ENCODE data around the gene RIMBP2. TPM values are rescaled to one million over a fixed set of nuclear protein-coding genes. Genes with fewer than 3 reads are reported as not detected.

Gene RIMBP2
- total RNA-seq, 6 experiments from 2014 or later, result not detected

DNA sequence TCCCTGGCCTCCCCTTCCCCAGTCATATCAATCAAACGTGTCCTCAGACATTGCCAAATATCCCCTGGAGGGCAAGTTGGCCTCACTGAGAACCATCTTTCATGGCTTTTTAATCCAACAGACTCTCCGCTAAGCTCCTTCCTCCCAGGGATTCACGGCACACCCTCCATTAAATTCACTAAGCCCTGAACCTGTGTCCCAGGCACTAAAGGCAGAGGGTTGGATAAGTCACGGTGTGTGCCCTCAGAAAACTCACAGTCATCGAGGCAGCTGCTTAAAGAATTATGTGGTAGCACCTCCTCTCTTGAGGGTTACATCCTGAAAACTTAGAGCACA, 211.3 kb downstream of the RIMBP2 start:
- H3K27me3 Mint-ChIP-seq (ENCODE audit: insufficient read depth), result 0 out of 2 replicates have a peak, but pooled peaks cover 1% of the 10 kb centered on the region
- no peak for DNase-seq
- H3K36me3 Mint-ChIP-seq (ENCODE audit: low read depth), result no peaks in the 10 kb centered on the region; the same call in 1 of the 2 replicates
- H3K27ac Mint-ChIP-seq, result no peak overlapping the region
- TF ChIP-seq, protein P1, sequence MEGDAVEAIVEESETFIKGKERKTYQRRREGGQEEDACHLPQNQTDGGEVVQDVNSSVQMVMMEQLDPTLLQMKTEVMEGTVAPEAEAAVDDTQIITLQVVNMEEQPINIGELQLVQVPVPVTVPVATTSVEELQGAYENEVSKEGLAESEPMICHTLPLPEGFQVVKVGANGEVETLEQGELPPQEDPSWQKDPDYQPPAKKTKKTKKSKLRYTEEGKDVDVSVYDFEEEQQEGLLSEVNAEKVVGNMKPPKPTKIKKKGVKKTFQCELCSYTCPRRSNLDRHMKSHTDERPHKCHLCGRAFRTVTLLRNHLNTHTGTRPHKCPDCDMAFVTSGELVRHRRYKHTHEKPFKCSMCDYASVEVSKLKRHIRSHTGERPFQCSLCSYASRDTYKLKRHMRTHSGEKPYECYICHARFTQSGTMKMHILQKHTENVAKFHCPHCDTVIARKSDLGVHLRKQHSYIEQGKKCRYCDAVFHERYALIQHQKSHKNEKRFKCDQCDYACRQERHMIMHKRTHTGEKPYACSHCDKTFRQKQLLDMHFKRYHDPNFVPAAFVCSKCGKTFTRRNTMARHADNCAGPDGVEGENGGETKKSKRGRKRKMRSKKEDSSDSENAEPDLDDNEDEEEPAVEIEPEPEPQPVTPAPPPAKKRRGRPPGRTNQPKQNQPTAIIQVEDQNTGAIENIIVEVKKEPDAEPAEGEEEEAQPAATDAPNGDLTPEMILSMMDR (IDR thresholded peaks at IDR 0.05), result no peak
- no peaks in the 10 kb centered on the region for H3K4me1 Mint-ChIP-seq (ENCODE audit: low read depth)
- H3K4me3 Mint-ChIP-seq, result no peak overlapping the region
- H3K9me3 Mint-ChIP-seq, result peaks cover 55% of the 10 kb centered on the region

DNA sequence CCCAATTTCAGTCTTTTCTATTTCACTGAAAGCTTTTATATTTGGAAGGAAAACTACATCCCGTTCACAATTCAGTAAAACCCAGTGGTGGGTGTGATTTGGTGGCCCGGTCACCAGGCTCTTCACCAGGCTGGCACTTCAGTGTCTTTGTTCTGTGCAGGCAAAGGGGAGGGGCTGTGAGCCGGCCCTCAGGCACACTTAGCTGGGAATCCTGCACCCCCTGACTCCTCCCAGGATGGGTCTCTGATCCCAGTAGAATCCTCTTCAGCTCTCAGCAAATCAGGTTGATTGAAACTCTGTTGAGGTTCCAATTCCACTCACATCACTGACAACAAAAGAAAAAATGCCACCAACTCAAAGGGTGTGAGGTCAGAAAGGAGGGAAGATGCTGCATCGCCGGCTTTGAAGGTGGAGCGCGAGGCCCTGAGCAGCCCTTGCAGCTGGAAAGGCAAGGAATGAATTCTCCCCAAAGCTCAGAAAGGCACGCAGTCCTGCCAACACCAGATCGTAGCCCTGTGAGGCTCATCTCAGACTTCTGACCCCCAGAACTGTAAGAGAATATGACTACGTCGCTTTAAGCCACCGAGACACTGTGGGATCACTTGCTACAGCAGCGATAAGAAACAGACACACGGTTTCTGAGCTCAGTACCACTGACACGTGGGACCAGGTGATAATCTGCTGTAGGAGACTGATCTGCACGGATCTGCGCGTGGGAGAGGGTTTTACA, 211.8 kb downstream of the RIMBP2 start:
- 0 out of 2 replicates have a peak, but pooled peaks cover 1% of the 10 kb centered on the region for H3K27me3 Mint-ChIP-seq (ENCODE audit: insufficient read depth)
- TF ChIP-seq, protein P1 (IDR thresholded peaks at IDR 0.05), result no peak
- H3K4me1 Mint-ChIP-seq (ENCODE audit: low read depth), result no peaks in the 10 kb centered on the region
- DNase-seq, result no peak
- H3K36me3 Mint-ChIP-seq (ENCODE audit: low read depth), result no peaks in the 10 kb centered on the region; the same call in 1 of the 2 replicates
- H3K9me3 Mint-ChIP-seq, result peaks cover 55% of the 10 kb centered on the region
- no peak overlapping the region for H3K4me3 Mint-ChIP-seq
- no peak overlapping the region for H3K27ac Mint-ChIP-seq

DNA sequence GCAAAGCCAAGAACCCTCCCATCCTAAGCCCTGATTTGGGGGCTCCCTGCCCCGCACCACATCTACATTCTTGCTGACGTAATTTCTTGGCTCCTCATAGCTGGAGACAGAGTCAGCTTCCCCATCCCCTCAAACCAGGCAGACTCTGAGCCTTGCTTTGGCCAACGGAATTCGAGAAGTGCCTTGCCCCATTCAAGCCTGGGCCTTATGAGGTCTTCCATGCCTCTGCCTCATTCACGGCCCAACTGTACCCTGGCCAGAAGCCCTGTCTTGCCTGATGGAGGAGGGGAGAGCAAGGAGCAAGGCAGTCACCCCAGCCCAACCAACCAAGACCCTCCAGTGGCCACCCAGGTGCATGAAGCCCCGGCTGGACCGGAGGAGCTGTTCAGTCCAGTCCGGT, 214.3 kb downstream of the RIMBP2 start:
- Mint-ChIP-seq H3K36me3 (ENCODE audit: low read depth) (peaks cover 5% of the 10 kb centered on the region), H3K4me1 (ENCODE audit: low read depth) (no peaks in the 10 kb centered on the region), H3K27ac (no peak overlapping the region), H3K9me3 (peaks cover 62% of the 10 kb centered on the region), H3K4me3 (no peak overlapping the region), H3K27me3 (ENCODE audit: insufficient read depth) (0 out of 2 replicates have a peak, but pooled peaks cover 1% of the 10 kb centered on the region)
- DNase-seq, result no peak
- TF ChIP-seq, protein P1 (IDR thresholded peaks at IDR 0.05), result no peak

DNA sequence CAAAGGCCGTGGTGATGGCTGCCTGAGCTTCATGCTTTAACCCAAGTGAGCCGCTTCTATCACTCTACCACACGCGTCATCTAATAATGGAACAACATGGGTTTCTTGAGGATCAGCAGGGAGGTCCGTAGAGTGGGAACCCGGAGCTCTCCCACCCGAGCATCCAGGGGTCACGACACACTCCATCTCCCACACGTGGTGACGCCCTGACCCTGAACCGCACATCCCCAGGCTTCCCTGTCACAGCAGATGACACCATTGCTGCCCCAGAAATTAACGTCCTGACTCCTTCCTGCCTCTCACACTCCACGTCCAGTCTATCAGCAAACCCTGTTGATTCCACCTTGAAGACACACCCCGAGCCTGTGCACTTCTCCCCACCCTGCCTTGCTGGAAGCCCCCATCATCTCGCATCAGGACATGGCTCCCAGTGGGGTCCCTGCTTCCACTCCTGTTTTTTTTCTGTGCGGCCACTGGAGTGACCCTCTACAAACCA, 215.2 kb downstream of the RIMBP2 start:
- no peaks in the 10 kb centered on the region for H3K4me1 Mint-ChIP-seq (ENCODE audit: low read depth)
- no peak overlapping the region for H3K4me3 Mint-ChIP-seq
- TF ChIP-seq, protein P1 (IDR thresholded peaks at IDR 0.05), result no peak
- DNase-seq, result no peak
- no peaks in the 10 kb centered on the region for H3K27me3 Mint-ChIP-seq (ENCODE audit: insufficient read depth)
- H3K36me3 Mint-ChIP-seq (ENCODE audit: low read depth), result peaks cover 5% of the 10 kb centered on the region
- H3K27ac Mint-ChIP-seq, result no peak overlapping the region
- peaks cover 66% of the 10 kb centered on the region for H3K9me3 Mint-ChIP-seq

DNA sequence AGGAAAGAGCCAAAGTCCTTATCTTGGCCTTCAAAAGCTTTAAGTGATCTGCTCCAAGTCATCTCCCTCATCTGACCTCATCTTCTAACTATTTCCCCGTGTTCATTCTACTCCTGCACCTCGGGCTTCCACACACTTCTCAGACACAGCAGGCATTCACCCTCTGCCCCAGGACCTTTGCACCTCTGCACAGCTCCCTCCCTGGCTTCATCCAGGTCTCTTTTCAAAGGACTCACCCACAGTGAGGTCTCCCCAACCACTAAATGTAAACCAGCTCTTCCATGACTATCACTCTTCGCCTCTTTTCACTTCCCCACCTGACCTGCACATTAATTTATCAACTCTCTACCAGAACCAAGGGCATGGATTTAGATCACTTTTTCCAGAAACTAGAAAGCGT, 216.6 kb downstream of the RIMBP2 start:
- Mint-ChIP-seq H3K4me1 (ENCODE audit: low read depth) (no peaks in the 10 kb centered on the region), H3K9me3 (peaks cover 77% of the 10 kb centered on the region), H3K27me3 (ENCODE audit: insufficient read depth) (no peaks in the 10 kb centered on the region), H3K27ac (no peak overlapping the region), H3K36me3 (ENCODE audit: low read depth) (peaks cover 5% of the 10 kb centered on the region), H3K4me3 (no peak overlapping the region)
- no peak for DNase-seq
- TF ChIP-seq, protein P1 (IDR thresholded peaks at IDR 0.05), result no peak

Data from HFFc6 (cell line).